ENCODE measurements around the gene ACSL5.

DNA sequence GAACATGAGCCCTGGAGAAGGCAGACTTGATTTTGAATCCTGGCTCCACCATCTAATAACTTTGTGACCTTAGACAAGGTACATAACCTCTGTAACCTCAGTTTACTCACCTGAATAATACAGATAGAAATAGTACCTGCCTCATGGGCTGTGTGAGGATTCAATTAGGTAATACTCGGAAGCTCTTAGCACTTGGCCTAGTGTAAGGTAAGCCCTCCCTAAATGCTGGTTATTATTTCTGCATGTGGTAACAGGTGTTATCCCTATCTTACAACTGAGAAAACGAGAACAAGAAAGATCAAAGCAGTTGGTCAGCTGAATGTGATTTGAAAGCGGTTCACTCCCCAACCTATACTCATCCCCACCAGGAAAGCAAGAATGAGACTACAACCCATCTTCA is 28.7 kb upstream of the ACSL5 start:
- TF ChIP-seq EZH2 (IDR thresholded peaks at IDR 0.05) (no peak), EZH2phosphoT487 (IDR thresholded peaks at IDR 0.05) (no peak)
- TF ChIP-seq, protein P1, sequence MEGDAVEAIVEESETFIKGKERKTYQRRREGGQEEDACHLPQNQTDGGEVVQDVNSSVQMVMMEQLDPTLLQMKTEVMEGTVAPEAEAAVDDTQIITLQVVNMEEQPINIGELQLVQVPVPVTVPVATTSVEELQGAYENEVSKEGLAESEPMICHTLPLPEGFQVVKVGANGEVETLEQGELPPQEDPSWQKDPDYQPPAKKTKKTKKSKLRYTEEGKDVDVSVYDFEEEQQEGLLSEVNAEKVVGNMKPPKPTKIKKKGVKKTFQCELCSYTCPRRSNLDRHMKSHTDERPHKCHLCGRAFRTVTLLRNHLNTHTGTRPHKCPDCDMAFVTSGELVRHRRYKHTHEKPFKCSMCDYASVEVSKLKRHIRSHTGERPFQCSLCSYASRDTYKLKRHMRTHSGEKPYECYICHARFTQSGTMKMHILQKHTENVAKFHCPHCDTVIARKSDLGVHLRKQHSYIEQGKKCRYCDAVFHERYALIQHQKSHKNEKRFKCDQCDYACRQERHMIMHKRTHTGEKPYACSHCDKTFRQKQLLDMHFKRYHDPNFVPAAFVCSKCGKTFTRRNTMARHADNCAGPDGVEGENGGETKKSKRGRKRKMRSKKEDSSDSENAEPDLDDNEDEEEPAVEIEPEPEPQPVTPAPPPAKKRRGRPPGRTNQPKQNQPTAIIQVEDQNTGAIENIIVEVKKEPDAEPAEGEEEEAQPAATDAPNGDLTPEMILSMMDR (IDR thresholded peaks at IDR 0.05): no peak

Measured in neural progenitor cell (in vitro differentiated cells).